Gastroesophageal sphincter (tissue), 3 donors: Measurements from ENCODE around the gene HILPDA.

Source experiments
- EP300 ChIP-seq: sonication (generic); formaldehyde crosslinking; IDR thresholded peaks from one replicate; pipeline ENCODE4 v1.6.1; 2017; ENCODE audit warnings: antibody characterized with exemption, mild to moderate bottlenecking
- POLR2A ChIP-seq, 2 donors: fragments of 450-650 bp; IDR thresholded peaks; one replicate each; pipeline ENCODE4 v1.6.1; 2017; ENCODE audit warnings: antibody characterized with exemption in 2 of 2, mild to moderate bottlenecking in 2 of 2, moderate library complexity in 1 of 2
- POLR2AphosphoS5 ChIP-seq: sonication (generic); formaldehyde crosslinking; IDR thresholded peaks from one replicate; pipeline ENCODE4 v1.6.1; 2017; ENCODE audit warnings: antibody characterized with exemption
- TF ChIP-seq, protein P1 (sequence below), 4 experiments: fragments of 200-600 bp in 2 of 4; fragments of 450-650 bp in 2 of 4; sonication (generic) in 1 of 4; IDR thresholded peaks; one replicate each; pipeline ENCODE4 v1.5.1; 2017 to 2019; ENCODE audit warnings: antibody characterized with exemption in 4 of 4, mild to moderate bottlenecking in 2 of 4, moderate library complexity in 2 of 4

DNA sequence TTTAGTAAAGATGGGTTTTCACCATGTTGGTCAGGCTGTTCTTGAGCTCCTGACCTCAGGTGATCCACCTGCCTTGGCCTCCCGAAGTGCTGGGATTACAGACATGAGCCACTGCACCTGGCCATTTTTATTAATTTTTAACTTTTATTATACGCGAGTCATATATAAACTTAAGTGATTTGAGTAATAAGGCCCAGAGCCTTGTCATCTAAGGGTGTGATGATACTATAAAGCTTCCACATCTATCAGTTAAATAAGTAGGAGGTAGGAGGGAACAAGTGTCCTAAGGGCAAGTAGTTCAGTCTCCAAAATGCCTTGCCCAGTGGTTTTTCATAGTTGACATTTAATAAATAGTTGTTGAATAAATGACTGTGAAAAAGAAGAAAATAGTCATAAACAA, 13.3 kb upstream of the HILPDA start:
- TF ChIP-seq, protein P1, sequence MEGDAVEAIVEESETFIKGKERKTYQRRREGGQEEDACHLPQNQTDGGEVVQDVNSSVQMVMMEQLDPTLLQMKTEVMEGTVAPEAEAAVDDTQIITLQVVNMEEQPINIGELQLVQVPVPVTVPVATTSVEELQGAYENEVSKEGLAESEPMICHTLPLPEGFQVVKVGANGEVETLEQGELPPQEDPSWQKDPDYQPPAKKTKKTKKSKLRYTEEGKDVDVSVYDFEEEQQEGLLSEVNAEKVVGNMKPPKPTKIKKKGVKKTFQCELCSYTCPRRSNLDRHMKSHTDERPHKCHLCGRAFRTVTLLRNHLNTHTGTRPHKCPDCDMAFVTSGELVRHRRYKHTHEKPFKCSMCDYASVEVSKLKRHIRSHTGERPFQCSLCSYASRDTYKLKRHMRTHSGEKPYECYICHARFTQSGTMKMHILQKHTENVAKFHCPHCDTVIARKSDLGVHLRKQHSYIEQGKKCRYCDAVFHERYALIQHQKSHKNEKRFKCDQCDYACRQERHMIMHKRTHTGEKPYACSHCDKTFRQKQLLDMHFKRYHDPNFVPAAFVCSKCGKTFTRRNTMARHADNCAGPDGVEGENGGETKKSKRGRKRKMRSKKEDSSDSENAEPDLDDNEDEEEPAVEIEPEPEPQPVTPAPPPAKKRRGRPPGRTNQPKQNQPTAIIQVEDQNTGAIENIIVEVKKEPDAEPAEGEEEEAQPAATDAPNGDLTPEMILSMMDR (IDR thresholded peaks at IDR 0.05), result no peak
- no peak for TF ChIP-seq POLR2AphosphoS5
- no peak for TF ChIP-seq POLR2A (IDR thresholded peaks at IDR 0.05)
- no peak for TF ChIP-seq EP300
